GM21390 (cell line): ENCODE results near the gene IQCE.

Source experiments
- ATAC-seq: cut with Tn5 transposase; IDR thresholded peaks from one replicate; pipeline ENCODE4 v1.9.1; 2021; ENCODE audit not compliant: unreplicated experiment

The IQCE gene

DNA sequence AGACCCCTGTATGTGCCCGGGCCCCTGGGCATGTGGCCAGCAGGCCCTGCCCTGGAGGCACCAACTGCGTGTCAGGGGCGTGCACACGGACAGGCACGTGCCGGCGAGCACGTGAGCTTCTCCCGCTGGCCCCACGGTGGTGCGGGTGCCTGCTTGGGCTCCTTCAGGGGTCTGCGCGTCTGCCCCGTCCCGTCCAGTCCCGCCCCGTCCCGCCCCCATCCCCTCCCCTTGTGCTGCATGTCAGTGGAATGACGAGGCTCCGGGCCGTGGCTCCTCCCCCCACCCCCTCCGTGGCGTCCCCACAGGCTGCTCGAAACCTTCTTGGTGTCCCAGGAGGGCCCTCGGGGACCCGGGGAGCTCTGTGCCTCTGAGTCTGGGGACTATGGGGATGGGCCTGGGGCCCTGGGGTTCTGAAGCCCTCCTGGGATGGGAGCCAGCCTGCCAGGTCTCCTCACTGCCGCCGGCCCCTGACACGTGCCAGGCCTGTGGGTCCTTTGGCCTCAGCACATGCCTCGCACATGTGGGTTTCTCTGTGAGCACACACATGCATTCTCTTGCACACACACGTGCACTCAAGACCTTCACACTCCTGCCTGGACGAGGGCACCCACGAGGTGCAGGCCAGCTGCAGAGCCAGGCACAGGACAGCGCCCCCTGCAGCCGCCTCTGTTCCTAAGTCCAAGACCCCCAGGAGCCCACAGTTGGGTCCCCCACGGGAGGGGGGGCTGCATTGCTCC is 101.7 kb downstream of the IQCE start:
- ATAC-seq = no peak

DNA sequence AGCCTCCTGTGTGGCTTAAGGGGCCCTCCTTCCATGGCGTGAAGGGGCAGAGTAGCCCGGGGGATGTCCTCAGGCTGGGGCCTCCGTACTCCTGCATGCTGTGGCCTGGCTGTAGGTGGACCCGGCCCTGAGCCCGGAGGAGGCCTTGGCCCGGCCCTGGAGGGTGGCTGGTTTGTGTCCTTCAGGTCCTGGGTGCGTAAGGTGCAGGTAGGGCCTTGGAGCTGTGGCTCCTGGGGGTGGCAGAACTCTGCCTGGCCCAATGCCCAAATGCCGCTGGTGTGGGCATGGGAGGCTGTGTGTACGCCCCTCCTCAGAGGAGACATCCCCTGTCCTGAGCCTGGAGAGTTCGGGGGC is 102.3 kb downstream of the IQCE start:
- no peak for ATAC-seq

DNA sequence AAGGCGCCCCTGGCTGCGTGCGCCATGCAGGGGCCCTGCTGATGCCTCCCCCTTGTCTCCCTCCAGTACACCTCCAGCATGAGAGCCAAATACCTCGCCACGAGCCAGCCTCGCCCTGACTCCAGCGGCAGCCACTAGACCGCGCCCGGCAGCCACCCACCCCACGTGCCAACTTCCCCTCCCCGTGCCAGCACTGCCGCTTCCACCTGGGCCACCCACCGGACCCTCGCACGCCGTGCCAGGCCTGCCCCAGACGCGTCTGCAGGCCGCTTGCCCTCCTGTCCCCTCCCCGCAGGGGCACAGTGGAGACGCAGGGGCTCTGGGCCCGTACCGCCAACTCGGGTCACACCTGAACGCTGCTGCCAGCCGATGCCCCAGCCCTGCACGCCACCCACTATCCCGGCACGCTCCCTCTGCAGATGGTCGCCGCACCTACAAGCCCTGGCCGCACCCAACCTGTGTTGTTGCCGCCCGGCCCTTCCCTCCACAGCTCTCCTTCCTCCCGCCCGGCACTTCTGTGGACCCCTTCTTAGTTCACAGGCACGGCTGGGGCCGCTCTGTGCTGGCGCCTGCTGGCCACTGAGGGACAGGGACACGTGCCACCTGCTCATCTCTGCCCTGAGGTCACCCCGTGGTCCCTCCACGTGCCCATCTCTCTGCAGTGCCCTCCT is 103.0 kb downstream of the IQCE start:
- ATAC-seq = no peak

DNA sequence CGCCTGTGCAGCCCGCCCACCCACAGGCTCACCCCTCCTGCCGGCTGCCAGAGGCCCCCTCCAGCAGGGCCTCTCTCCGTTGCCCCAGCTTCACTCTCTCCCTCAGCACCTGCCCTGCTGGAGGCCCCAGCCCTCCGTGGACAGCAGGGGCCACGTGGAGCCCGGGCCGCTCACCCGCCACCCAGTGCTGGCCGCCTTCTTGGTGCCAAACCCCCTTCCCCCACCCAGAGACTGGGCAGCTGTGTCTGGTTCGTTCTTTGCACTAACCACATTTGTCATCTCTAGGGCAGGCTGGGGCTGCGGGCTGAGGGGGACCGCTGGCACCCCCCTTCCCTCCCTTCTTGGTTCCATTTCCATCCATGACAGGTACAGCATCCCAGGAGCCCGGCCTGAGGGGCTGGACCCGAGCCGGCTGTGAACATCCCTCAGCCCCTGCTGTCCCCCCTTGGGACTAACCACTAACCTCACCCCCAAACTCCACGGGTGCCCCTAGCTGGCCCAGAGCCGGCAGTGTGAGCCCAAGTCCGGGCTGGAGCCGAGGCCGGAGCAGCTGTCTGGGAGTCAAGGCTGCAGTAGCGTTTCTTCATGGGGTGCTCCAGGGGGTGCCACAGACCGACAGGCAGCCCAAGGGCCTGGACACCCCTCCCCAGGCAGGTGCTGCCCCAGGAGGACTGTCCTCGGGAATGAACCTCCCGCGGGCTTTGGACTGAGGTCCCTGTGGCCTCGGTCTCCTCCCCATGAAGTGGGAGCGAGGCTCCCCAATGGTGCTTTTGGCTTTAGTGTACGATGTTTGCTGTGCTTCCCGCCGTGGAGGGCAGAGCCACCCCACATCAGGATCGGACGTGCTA is 103.7 kb downstream of the IQCE start:
- no peak for ATAC-seq

DNA sequence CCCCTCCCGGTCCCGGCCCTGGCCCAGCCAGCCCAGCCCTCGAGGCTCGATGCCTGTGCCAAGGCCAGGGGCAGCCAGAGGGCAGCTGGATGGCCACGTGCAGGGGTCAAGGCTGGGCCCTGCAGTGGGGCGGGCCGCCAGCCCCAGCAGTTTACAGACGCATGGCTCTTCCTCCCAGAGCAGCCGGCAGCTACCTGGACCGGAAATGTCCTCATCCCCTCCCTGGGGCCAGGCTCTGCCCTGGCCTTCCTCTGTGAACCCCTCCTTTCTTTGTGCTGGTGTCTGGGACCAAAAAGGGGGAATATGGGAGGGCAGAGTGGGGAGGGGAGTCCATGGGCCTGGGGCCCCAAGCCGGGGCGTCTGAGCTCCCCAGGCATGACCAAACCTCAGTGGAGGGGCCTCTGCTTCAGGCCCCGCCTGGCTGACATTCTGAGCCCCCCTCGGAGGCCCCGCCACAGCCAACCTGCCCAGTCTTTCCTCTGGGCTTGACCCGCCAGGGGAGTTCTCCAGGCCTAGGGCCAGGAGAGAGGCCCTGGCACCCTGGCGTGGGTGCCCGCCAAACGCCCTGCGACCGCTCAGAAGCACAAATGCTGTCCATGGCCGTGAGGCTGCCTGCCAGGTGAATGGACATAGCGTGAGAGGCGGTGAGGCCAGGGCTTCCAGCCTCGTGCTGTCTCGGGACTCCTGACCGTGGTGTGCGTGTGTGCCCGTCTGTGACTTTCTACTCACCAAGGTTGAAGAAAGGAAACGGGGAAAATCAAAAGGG is 104.5 kb downstream of the IQCE start:
- no peak for ATAC-seq

DNA sequence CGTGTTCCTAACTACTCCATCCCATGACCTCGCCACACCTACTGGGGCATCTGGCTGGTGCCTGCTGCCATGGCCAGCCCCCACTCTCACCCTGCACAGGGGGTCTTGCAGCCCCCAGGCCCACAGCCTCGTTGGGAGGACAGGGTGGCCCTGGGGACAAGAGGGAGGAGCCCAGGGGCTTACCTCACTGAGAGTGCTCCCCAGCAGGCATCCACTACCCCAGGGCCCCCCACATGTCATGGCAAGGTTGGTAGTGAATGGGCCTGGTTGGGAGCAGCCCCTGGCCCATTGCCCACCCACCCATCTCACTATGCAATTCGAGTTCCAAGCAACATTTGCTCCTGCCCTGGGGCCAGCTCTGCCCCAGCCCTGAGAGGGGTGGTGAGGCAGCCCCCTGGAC is 105.2 kb downstream of the IQCE start:
- no peak for ATAC-seq
